ENCODE results near the gene LTK.
"Not testable (repeated sequence)": the region's sequence is repeated elsewhere in the genome, so short reads cannot be mapped to it uniquely, and the experiment has no call there.

The LTK gene

DNA sequence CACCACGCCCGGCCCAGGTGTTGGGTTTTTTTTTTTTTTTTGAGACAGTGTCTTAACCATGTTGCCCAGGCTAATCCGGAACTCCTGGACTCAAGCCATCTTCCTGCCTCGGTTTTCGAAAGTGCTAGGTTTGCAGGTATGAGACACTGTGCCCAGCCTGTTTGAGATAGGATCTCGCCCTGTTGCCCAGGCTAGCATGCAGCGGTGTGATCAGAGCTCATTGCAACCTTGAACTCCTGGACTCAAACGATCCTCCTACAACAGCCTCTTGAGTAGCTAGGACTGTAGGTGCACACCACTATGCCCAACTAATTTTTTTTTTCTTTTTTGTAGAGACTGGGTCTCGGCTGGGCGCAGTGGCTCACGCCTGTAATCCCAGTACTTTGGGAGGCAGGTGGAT lies 40.2 kb downstream of the LTK start:
- DNase-seq, result no peak

DNA sequence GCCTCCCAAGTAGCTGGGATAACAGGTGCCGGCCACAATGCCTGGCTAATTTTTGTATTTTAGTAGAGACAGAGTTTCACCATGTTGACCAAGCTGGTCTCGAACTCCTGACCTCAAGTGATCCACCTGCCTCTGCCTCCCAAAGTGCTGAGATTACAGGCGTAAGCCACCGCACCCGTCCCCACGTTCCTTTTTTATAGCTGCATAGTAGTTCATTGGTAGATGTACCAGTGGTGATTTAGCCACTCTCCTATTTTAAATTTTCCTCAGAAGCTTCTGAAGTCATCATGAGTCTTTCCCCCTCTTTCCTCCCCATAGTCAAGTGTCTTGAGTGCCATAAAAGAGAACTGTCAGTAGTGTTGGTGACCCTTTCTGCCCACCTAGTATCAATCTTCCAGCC lies 44.0 kb downstream of the LTK start:
- DNase-seq, result not testable (repeated sequence)

DNA sequence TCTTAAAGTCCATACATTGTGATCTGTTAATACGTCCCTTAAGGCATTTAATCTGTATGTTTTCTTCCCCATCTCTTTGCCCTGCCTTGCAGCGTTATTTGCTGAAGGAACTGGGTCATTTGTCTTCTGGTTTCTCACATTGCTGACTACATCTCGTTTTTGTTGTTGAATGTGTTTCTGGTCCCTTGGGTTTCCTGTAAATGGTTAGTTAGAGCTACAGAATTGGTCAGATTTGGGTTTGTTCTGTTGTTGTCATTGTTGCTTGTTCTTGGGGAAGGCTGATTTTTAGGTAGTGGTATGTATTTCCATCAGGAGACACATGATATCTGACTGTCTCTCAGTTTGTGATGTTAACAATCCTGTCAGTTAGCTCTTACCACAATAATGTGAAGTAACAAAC lies 46.9 kb downstream of the LTK start:
- DNase-seq, result no peak

DNA sequence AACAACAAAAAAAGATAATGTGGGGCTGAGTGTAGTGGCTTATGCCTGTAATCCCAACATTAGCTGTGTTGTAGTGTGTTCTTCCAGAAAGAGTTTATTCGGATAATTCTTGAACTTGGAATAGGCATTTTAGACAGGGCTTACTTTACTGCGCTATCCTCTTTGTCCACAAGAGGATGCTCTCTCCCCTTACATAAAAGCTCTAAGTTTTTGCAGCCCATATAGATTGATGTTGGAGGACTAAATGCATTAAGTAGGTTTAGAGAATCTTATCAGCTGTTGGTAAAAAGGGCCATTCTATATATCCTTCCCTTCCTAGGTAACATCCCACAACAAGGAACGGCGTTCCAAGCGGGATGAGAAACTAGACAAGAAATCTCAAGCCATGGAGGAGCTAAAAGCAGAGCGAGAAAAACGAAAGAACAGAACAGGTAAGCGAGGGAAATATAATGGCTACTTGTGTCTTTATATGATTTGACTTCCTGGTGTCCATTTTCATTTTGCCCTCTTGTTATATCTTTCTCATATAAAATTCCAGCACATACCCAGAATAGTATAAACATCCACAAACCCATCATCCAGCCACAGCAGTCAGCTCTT lies 47.7 kb downstream of the LTK start:
- peak; percentile 28 for DNase-seq

DNA sequence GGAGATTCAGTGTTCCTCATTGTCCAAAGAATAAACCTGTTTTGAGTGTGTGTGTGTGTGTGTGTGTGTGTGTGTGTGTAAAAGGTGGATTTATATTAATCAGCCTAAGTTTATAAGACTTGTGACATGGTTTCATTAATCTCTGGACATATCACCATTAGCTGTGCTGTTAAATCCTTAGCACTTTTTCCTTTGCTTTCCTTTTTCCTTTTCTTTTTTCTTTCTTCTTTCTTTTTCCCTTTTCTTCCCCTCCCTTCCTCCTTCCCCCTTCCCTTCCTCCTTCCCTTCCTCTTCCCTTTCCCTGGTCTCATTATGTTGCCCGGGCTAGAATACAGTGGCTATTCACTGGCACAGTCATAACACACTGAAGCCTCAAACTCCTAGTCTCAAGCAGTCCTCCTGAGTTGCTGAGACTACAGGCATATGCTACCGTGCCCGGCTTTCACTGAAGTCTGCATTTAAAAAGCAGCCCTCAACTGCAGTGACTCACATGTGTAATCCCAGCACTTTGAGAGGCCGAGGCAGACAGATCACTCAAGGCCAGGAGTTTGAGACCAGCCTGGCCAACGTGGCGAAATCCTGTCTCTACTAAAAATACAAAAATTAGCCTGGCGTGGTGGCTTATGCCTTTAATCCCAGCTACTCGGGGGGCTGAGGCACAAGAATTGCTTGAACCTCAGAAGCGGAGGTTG lies 48.6 kb downstream of the LTK start:
- no peak for DNase-seq

DNA sequence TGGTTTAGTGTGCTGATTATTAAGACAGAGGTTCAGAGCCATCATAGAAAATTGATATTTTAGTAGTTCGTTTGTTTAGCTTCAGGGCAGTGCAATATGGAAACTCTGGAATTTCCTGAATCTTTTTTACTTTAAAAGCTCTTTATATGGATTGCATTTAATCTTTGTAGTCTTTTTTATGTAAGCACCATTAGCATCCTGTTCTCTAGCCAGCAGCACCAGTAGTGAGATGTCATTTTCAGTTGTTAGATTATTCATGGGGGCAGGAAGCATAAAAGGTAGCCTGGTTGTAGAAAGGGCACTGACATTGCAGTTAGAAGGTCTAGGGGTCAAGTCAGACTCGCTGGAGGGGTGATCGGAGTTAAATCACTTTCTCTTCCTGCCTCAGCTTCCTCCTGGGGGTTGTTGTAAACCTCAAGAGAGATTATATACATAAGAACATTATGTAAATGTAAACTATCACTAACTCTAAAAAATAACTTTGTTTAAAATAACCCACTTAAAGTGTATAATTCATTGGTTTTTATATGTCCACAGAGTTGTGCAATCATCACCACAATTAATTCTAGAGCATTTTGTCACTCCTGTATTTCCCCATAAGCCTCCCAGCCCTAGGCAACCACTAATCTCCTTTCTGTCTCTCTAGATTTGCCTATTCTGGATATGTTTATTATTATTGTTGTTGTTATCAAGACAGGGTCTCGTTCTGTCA lies 51.4 kb downstream of the LTK start:
- DNase-seq, result no peak
